ENCODE results near the gene SLC9C2.

SLC9C2 gene

GRCh38 chr1:173508541-173508940, 94.3 kb downstream of the SLC9C2 start:
- in situ Hi-C loops (cut with MboI; ENCODE audit: low pct_unique_long_range_greater_than_20kb, low sequenced_read_pairs, unreplicated experiment) = no loop called here
- DNase-seq (ENCODE audit: low spot score) = no peak
- TF ChIP-seq CTCF (IDR thresholded peaks at IDR 0.05; ENCODE audit: extremely low read depth, insufficient read depth, missing control alignments) = no peak

- no peak for DNase-seq (ENCODE audit: low spot score)
- in situ Hi-C loops (cut with MboI; ENCODE audit: low pct_unique_long_range_greater_than_20kb, low sequenced_read_pairs, unreplicated experiment) = no loop called here
- no peak for TF ChIP-seq CTCF (IDR thresholded peaks at IDR 0.05; ENCODE audit: extremely low read depth, insufficient read depth, missing control alignments)
Measured at GRCh38 chr1:173507847-173508209, 95.0 kb downstream of the SLC9C2 start.

- no peak for TF ChIP-seq CTCF (IDR thresholded peaks at IDR 0.05; ENCODE audit: extremely low read depth, insufficient read depth, missing control alignments)
- in situ Hi-C loops (cut with MboI; ENCODE audit: low pct_unique_long_range_greater_than_20kb, low sequenced_read_pairs, unreplicated experiment) = no loop called here
- no peak for DNase-seq (ENCODE audit: low spot score)
Measured at GRCh38 chr1:173507205-173507846, 95.5 kb downstream of the SLC9C2 start.

- no peak for DNase-seq (ENCODE audit: low spot score)
- in situ Hi-C loops (cut with MboI; ENCODE audit: low pct_unique_long_range_greater_than_20kb, low sequenced_read_pairs, unreplicated experiment) = no loop called here
- TF ChIP-seq CTCF (IDR thresholded peaks at IDR 0.05; ENCODE audit: extremely low read depth, insufficient read depth, missing control alignments) = no peak
Measured at GRCh38 chr1:173506437-173506836, 96.4 kb downstream of the SLC9C2 start.

- TF ChIP-seq CTCF (IDR thresholded peaks at IDR 0.05; ENCODE audit: extremely low read depth, insufficient read depth, missing control alignments) = no peak
- no peak for DNase-seq (ENCODE audit: low spot score)
- in situ Hi-C loops (cut with MboI; ENCODE audit: low pct_unique_long_range_greater_than_20kb, low sequenced_read_pairs, unreplicated experiment) = no loop called here
Measured at GRCh38 chr1:173505391-173505790, 97.5 kb downstream of the SLC9C2 start.

GRCh38 chr1:173504268-173504667, 98.6 kb downstream of the SLC9C2 start:
- in situ Hi-C loops (cut with MboI; ENCODE audit: low pct_unique_long_range_greater_than_20kb, low sequenced_read_pairs, unreplicated experiment) = no loop called here
- DNase-seq (ENCODE audit: low spot score) = no peak

More at GRCh38 chr1:173504268-173504667, 98.6 kb downstream of the SLC9C2 start:
- TF ChIP-seq CTCF (IDR thresholded peaks at IDR 0.05; ENCODE audit: extremely low read depth, insufficient read depth, missing control alignments) = no peak
